H9 (cell line): ENCODE results near the gene TBC1D23. TPM values are rescaled to one million over a fixed set of nuclear protein-coding genes. Genes with fewer than 3 reads are reported as not detected.

ENCODE experiments used
- DNase-seq: peaks from one replicate; pipeline ENCODE4 v3.0.0-alpha.2; 2017
- H2AFZ ChIP-seq: one replicate; pipeline ENCODE4 v1.6.1; 2013; ENCODE audit warnings: mild to moderate bottlenecking, low read length, control low read depth, moderate library complexity
- H2AK5ac ChIP-seq: 2 replicates; pipeline ENCODE4 v1.6.1; 2013; ENCODE audit warnings: low read length, control low read depth, mixed read lengths; ENCODE audit not compliant: insufficient read length
- H2BK120ac ChIP-seq: one replicate; pipeline ENCODE4 v1.6.1; 2013; ENCODE audit warnings: low read depth, mild to moderate bottlenecking, low read length, control low read depth, inconsistent platforms; ENCODE audit not compliant: poor library complexity, severe bottlenecking
- H2BK12ac ChIP-seq: 2 replicates; pipeline ENCODE4 v1.6.1; 2013; ENCODE audit warnings: low read length, control low read depth, mixed read lengths, low read depth; ENCODE audit not compliant: insufficient read length
- H2BK15ac ChIP-seq: 2 replicates; pipeline ENCODE4 v1.6.1; 2013; ENCODE audit warnings: low read depth, low read length, control low read depth
- H2BK20ac ChIP-seq: one replicate; pipeline ENCODE4 v1.6.1; 2013; ENCODE audit warnings: low read depth, mild to moderate bottlenecking, low read length, control low read depth, inconsistent platforms; ENCODE audit not compliant: poor library complexity, severe bottlenecking
- H2BK5ac ChIP-seq: 2 replicates; pipeline ENCODE4 v1.6.1; 2013; ENCODE audit warnings: low read length, control low read depth, mixed read lengths; ENCODE audit not compliant: insufficient read length
- H3K14ac ChIP-seq: 2 replicates; pipeline ENCODE4 v1.6.1; 2013; ENCODE audit warnings: low read length, control low read depth; ENCODE audit not compliant: insufficient read depth
- H3K18ac ChIP-seq: 2 replicates; pipeline ENCODE4 v1.6.1; 2013; ENCODE audit warnings: low read depth, mild to moderate bottlenecking, mixed read lengths, low read length, control low read depth; ENCODE audit not compliant: insufficient read length
- H3K23ac ChIP-seq: 2 replicates; pipeline ENCODE4 v1.6.1; 2013; ENCODE audit warnings: low read length, control low read depth, mixed read lengths, low read depth; ENCODE audit not compliant: insufficient read length
- H3K23me2 ChIP-seq: 2 replicates; pipeline ENCODE4 v1.6.1; 2013; ENCODE audit warnings: low read depth, mild to moderate bottlenecking, mixed read lengths, low read length, control low read depth; ENCODE audit not compliant: insufficient read length, poor library complexity, severe bottlenecking
- H3K27ac ChIP-seq: 2 replicates; pipeline ENCODE4 v1.5.1; 2013; ENCODE audit warnings: low read length, control low read depth, mixed read lengths, low read depth; ENCODE audit not compliant: insufficient read length
- H3K27me3 ChIP-seq: 2 replicates; pipeline ENCODE4 v1.6.1; 2013; ENCODE audit warnings: low read length, control low read depth, inconsistent platforms; ENCODE audit not compliant: insufficient read depth
- H3K4ac ChIP-seq: 2 replicates; pipeline ENCODE4 v1.6.1; 2013; ENCODE audit warnings: low read depth, mild to moderate bottlenecking, control low read depth, inconsistent platforms, low read length, moderate library complexity
- H3K4me1 ChIP-seq: 2 replicates; pipeline ENCODE4 v1.6.1; 2013; ENCODE audit warnings: low read length, control low read depth, inconsistent platforms; ENCODE audit not compliant: insufficient read depth
- H3K4me2 ChIP-seq: 2 replicates; pipeline ENCODE4 v1.6.1; 2013; ENCODE audit warnings: low read length, control low read depth, mixed read lengths; ENCODE audit not compliant: insufficient read length, insufficient read depth
- H3K56ac ChIP-seq: 2 replicates; pipeline ENCODE4 v1.6.1; 2013; ENCODE audit warnings: low read depth, mild to moderate bottlenecking, mixed read lengths, low read length, control low read depth; ENCODE audit not compliant: insufficient read length
- H3K79me1 ChIP-seq: 2 replicates; pipeline ENCODE4 v1.6.1; 2013; ENCODE audit warnings: low read depth, mild to moderate bottlenecking, moderate library complexity, low read length, control low read depth, inconsistent platforms; ENCODE audit not compliant: insufficient read depth, poor library complexity, severe bottlenecking
- H3K79me2 ChIP-seq: 2 replicates; pipeline ENCODE4 v1.6.1; 2013; ENCODE audit warnings: low read length, control low read depth, inconsistent platforms; ENCODE audit not compliant: insufficient read depth
- H3K9ac ChIP-seq: 2 replicates; pipeline ENCODE4 v1.6.1; 2013; ENCODE audit warnings: low read length, control low read depth, mixed read lengths; ENCODE audit not compliant: insufficient read length; ENCODE audit errors: extremely low read depth
- H3K9me3 ChIP-seq: one replicate; pipeline ENCODE4 v1.6.1; 2013; ENCODE audit warnings: low read depth, low read length, inconsistent platforms; ENCODE audit not compliant: control insufficient read depth
- H3T11ph ChIP-seq: one replicate; pipeline ENCODE4 v1.6.1; 2013; ENCODE audit warnings: mild to moderate bottlenecking, low read length, control low read depth, inconsistent platforms
- H4K20me1 ChIP-seq: one replicate; pipeline ENCODE4 v1.6.1; 2013; ENCODE audit not compliant: control insufficient read depth, insufficient read length, insufficient read depth
- H4K5ac ChIP-seq: 2 replicates; pipeline ENCODE4 v1.6.1; 2013; ENCODE audit warnings: low read depth, mild to moderate bottlenecking, mixed read lengths, low read length, control low read depth; ENCODE audit not compliant: insufficient read length
- H4K8ac ChIP-seq: replicated peaks from 2 replicates; pipeline ENCODE4 v1.6.1; 2013; ENCODE audit warnings: low read length, control low read depth, mixed read lengths, low read depth; ENCODE audit not compliant: insufficient read length
- H4K91ac ChIP-seq: 2 replicates; pipeline ENCODE4 v1.6.1; 2013; ENCODE audit warnings: low read depth, mild to moderate bottlenecking, moderate library complexity, mixed read lengths, low read length, control low read depth; ENCODE audit not compliant: insufficient read length
- H3K27ac Mint-ChIP-seq, 3 experiments: 2 replicates in 2 of 3; 3 replicates in 1 of 3; pipeline ENCODE4 v1.8.0; 2020 to 2021; ENCODE audit warnings: mixed read lengths in 3 of 3, mild to moderate bottlenecking in 1 of 3, moderate library complexity in 1 of 3
- H3K27me3 Mint-ChIP-seq: 2 replicates; pipeline ENCODE4 v1.8.0; 2021; ENCODE audit warnings: low read depth, mild to moderate bottlenecking, moderate library complexity, mixed read lengths
- H3K36me3 Mint-ChIP-seq, 3 experiments: 2 replicates in 2 of 3; 3 replicates in 1 of 3; pipeline ENCODE4 v1.8.0; 2020 to 2021; ENCODE audit warnings: low read depth in 3 of 3, mixed read lengths in 3 of 3; ENCODE audit not compliant: insufficient read depth in 1 of 3
- H3K4me1 Mint-ChIP-seq, 2 experiments: 2 replicates each; pipeline ENCODE4 v1.8.0; 2020; ENCODE audit warnings: mixed read lengths in 2 of 2
- H3K4me3 Mint-ChIP-seq, 2 experiments: 2 replicates in 1 of 2; 3 replicates in 1 of 2; pipeline ENCODE4 v1.8.0; 2020 to 2021; ENCODE audit warnings: mild to moderate bottlenecking in 2 of 2, mixed read lengths in 2 of 2, moderate library complexity in 1 of 2
- H3K9me3 Mint-ChIP-seq, 2 experiments: 2 replicates in 1 of 2; 3 replicates in 1 of 2; pipeline ENCODE4 v1.8.0; 2020; ENCODE audit warnings: mild to moderate bottlenecking in 2 of 2, mixed read lengths in 2 of 2, moderate library complexity in 1 of 2
- WGBS: extraction: QIAGEN DNeasy Blood & Tissue Kit; methylation state at CpG from one replicate; pipeline ENCODE4 v1.1.7; 2013; ENCODE audit warnings: missing lambda C conversion rate, low lambda C conversion rate, mixed read lengths; ENCODE audit not compliant: insufficient read length; ENCODE audit errors: extremely low coverage; 5-methylcytosine and 5-hydroxymethylcytosine counted together
- total RNA-seq: library from RNA; stranded (reverse); gene quantifications from 2 replicates; pipeline ENCODE4 v1.2.1, GENCODE V29; 2021
- TF ChIP-seq, protein P1 (sequence below): fragments of 200-600 bp; sonication (generic); conservative IDR thresholded peaks from 3 replicates; pipeline ENCODE4 v1.8.0; 2021; ENCODE audit warnings: antibody characterized with exemption, mild to moderate bottlenecking

Gene TBC1D23
- total RNA-seq, 1 experiment from 2014 or later = 37.1 TPM

DNA sequence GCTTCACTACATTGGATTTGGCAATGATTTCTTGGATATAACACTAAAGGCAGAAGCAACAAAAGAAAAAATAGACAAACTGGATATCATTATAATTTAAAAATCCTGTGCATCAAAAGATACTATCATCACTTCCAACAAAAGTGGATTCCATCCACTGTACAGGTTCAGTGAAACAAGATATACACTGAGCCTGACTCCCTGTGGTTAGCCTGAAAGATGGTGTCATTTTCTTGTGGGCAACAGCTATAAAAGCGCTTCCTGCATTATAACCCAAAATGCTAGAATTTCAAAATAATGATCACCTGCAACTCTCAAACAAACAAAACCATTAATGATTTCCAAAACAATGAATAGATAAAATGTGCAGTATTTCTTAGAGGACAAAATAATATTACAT is 39.6 kb upstream of the TBC1D23 start:
- Histone ChIP-seq H3K23me2 (no peaks in the 10 kb centered on the region), H3K4me1 (no peaks in the 10 kb centered on the region), H2BK5ac (no peak overlapping the region), H4K8ac (no peak overlapping the region), H3K14ac (no peak overlapping the region), H3K56ac (no peak overlapping the region), H3K79me2 (no peaks in the 10 kb centered on the region), H4K91ac (no peak overlapping the region), H4K20me1 (no peaks in the 10 kb centered on the region), H3K27ac (no peak overlapping the region), H2AK5ac (no peak overlapping the region), H3K18ac (no peak overlapping the region), H3K9ac (no peak overlapping the region), H3T11ph (no peak overlapping the region), H2BK20ac (no peak overlapping the region), H2AFZ (no peak overlapping the region), H3K4me2 (no peak overlapping the region), H3K9me3 (no peaks in the 10 kb centered on the region), H2BK120ac (no peak overlapping the region), H3K4ac (no peak overlapping the region), H3K23ac (no peak overlapping the region), H2BK15ac (no peak overlapping the region), H3K79me1 (no peaks in the 10 kb centered on the region), H4K5ac (no peak overlapping the region), H2BK12ac (no peak overlapping the region), H3K27me3 (no peaks in the 10 kb centered on the region)
- Mint-ChIP-seq H3K4me3 (no peak overlapping the region), H3K27ac (no peak overlapping the region), H3K4me1 (0 out of 4 replicates have a peak, but pooled peaks cover 0 to 3% of the 10 kb centered on the region in 2 experiments), H3K9me3 (peaks cover 17 to 21% of the 10 kb centered on the region in 2 experiments), H3K36me3 (peaks cover 4 to 20% (median 10%) of the 10 kb centered on the region in 3 experiments; a peak in 6 of 7 replicates), H3K27me3 (no peaks in the 10 kb centered on the region; the same call in none of the 2 replicates)
- TF ChIP-seq, protein P1, sequence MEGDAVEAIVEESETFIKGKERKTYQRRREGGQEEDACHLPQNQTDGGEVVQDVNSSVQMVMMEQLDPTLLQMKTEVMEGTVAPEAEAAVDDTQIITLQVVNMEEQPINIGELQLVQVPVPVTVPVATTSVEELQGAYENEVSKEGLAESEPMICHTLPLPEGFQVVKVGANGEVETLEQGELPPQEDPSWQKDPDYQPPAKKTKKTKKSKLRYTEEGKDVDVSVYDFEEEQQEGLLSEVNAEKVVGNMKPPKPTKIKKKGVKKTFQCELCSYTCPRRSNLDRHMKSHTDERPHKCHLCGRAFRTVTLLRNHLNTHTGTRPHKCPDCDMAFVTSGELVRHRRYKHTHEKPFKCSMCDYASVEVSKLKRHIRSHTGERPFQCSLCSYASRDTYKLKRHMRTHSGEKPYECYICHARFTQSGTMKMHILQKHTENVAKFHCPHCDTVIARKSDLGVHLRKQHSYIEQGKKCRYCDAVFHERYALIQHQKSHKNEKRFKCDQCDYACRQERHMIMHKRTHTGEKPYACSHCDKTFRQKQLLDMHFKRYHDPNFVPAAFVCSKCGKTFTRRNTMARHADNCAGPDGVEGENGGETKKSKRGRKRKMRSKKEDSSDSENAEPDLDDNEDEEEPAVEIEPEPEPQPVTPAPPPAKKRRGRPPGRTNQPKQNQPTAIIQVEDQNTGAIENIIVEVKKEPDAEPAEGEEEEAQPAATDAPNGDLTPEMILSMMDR = no peak
- no CpG with 5 or more reads among the region's 1 CpG for WGBS
- no peak for DNase-seq
